ENCODE measurements around the gene MACROD2.

Gene MACROD2

GRCh38 chr20:14892782-14893181 lies 897.5 kb downstream of the MACROD2 start:
- TF ChIP-seq, protein P1, sequence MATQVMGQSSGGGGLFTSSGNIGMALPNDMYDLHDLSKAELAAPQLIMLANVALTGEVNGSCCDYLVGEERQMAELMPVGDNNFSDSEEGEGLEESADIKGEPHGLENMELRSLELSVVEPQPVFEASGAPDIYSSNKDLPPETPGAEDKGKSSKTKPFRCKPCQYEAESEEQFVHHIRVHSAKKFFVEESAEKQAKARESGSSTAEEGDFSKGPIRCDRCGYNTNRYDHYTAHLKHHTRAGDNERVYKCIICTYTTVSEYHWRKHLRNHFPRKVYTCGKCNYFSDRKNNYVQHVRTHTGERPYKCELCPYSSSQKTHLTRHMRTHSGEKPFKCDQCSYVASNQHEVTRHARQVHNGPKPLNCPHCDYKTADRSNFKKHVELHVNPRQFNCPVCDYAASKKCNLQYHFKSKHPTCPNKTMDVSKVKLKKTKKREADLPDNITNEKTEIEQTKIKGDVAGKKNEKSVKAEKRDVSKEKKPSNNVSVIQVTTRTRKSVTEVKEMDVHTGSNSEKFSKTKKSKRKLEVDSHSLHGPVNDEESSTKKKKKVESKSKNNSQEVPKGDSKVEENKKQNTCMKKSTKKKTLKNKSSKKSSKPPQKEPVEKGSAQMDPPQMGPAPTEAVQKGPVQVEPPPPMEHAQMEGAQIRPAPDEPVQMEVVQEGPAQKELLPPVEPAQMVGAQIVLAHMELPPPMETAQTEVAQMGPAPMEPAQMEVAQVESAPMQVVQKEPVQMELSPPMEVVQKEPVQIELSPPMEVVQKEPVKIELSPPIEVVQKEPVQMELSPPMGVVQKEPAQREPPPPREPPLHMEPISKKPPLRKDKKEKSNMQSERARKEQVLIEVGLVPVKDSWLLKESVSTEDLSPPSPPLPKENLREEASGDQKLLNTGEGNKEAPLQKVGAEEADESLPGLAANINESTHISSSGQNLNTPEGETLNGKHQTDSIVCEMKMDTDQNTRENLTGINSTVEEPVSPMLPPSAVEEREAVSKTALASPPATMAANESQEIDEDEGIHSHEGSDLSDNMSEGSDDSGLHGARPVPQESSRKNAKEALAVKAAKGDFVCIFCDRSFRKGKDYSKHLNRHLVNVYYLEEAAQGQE (IDR thresholded peaks at IDR 0.05; ENCODE audit: insufficient read depth in 1 of 2, low read depth in 2 of 2, low read length in 2 of 2), result no peak
- TF ChIP-seq POLR2AphosphoS5 (IDR thresholded peaks at IDR 0.05; ENCODE audit: low read depth, low read length) (no peak), SIN3A (IDR thresholded peaks at IDR 0.05; ENCODE audit: borderline replicate concordance, insufficient read depth, low read length) (no peak), TAF1 (IDR thresholded peaks at IDR 0.05; ENCODE audit: borderline replicate concordance, insufficient read depth, low read length) (no peak), FOXP2 (optimal IDR thresholded peaks at IDR 0.05; ENCODE audit: borderline replicate concordance, extremely low read depth, extremely low read length, insufficient read depth) (no peak)

GRCh38 chr20:14896569-14896968 lies 901.3 kb downstream of the MACROD2 start:
- no peak for TF ChIP-seq POLR2AphosphoS5 (IDR thresholded peaks at IDR 0.05; ENCODE audit: low read depth, low read length)
- no peak for TF ChIP-seq SIN3A (IDR thresholded peaks at IDR 0.05; ENCODE audit: borderline replicate concordance, insufficient read depth, low read length)
- TF ChIP-seq FOXP2 (optimal IDR thresholded peaks at IDR 0.05; ENCODE audit: borderline replicate concordance, extremely low read depth, extremely low read length, insufficient read depth), result no peak
- TF ChIP-seq TAF1 (IDR thresholded peaks at IDR 0.05; ENCODE audit: borderline replicate concordance, insufficient read depth, low read length), result no peak
- TF ChIP-seq, protein P1 (IDR thresholded peaks at IDR 0.05; ENCODE audit: insufficient read depth in 1 of 2, low read depth in 2 of 2, low read length in 2 of 2), result no peak

GRCh38 chr20:14897608-14898007 lies 902.3 kb downstream of the MACROD2 start:
- TF ChIP-seq, protein P1 (IDR thresholded peaks at IDR 0.05; ENCODE audit: insufficient read depth in 1 of 2, low read depth in 2 of 2, low read length in 2 of 2), result no peak
- TF ChIP-seq SIN3A (IDR thresholded peaks at IDR 0.05; ENCODE audit: borderline replicate concordance, insufficient read depth, low read length), result no peak

DNA sequence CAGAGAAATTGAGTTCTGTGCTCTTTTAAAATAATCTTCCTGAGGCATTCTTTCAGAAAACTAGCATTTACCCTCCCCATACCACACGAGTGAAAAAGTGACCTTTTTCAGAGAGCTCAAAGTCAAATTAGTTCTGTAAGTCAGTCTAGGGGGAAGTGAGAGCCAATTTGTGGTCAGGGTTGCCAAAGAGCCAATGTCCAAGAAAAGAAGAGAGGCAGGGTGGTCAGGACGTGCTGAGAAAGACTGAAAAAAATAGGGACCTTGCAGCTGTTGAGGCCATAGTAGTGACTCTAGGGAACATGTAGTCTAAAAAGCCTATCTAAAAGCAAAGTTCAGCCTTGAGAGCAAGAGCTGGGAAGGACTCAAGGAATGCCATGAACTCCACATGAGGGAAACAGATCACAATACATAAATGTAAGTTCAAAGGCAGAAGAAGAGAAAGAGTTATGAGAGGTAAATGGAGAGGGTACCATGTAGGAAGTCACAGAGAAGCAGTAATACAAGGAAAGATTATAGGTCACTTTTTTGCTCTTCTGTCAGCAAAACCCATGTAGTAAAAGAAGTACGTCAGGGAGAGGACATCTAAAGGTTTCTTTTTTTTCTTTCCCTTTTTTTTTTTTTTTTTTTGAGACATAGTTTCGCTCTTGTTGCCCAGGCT lies 907.2 kb downstream of the MACROD2 start:
- TF ChIP-seq TAF1 (IDR thresholded peaks at IDR 0.05; ENCODE audit: borderline replicate concordance, insufficient read depth, low read length), result no peak
- no peak for TF ChIP-seq FOXP2 (optimal IDR thresholded peaks at IDR 0.05; ENCODE audit: borderline replicate concordance, extremely low read depth, extremely low read length, insufficient read depth)

- TF ChIP-seq TAF1 (IDR thresholded peaks at IDR 0.05; ENCODE audit: borderline replicate concordance, insufficient read depth, low read length), result no peak
- no peak for TF ChIP-seq POLR2AphosphoS5 (IDR thresholded peaks at IDR 0.05; ENCODE audit: low read depth, low read length)
- TF ChIP-seq, protein P1 (IDR thresholded peaks at IDR 0.05; ENCODE audit: insufficient read depth in 1 of 2, low read depth in 2 of 2, low read length in 2 of 2), result no peak
- TF ChIP-seq SIN3A (IDR thresholded peaks at IDR 0.05; ENCODE audit: borderline replicate concordance, insufficient read depth, low read length), result no peak
- no peak for TF ChIP-seq FOXP2 (optimal IDR thresholded peaks at IDR 0.05; ENCODE audit: borderline replicate concordance, extremely low read depth, extremely low read length, insufficient read depth)
Observed at GRCh38 chr20:14906908-14907434, 911.7 kb downstream of the MACROD2 start.
